HG03196 (cell line): Measurements from ENCODE around the gene ACTL6A.
"Not testable (repeated sequence)": the region's sequence is repeated elsewhere in the genome, so short reads cannot be mapped to it uniquely, and the experiment has no call there.

Source experiments
- ATAC-seq: cut with Tn5 transposase; IDR thresholded peaks from one replicate; pipeline ENCODE4 v1.9.1; 2021; ENCODE audit not compliant: unreplicated experiment

Gene ACTL6A

DNA sequence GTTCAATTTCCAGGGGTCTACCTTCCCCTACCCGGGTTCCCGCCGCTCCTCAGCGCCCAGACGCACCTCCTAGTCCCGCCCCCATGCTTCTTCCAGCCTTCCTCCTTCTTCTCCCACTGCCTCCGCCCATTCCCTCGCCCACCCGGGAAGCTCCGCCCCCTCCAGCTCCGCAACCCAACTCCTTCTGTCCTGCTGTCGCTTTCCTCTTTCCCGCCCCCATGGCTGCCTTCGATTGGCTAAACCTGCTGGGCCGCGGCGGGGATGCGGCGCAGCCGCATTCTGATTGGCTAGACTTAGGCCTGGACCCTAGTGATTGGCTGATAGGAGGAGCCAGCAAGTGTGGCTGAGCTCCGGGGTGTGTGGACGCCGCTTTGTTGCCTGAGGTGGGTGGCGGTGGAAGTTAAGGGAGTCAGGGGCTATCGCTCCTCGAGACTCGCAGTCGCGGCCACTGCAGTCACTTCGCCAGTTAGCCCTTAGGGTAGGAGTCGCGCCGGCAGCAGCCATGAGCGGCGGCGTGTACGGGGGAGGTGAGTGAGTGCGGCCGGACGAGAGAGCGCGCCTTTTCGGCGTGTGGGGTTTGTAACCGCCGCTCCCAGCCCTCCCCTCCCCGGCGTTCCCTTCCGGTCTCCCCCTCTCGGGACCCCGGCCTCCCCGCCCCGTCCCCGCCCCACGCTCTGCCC, at the start of gene ACTL6A:
TSS of gene ACTL6A (plus strand) at position 336 of the 680 bp plus-strand sequence. CDS start at position 503, 167 bp downstream.
- peak; percentile 96 for ATAC-seq

GRCh38 chr3:179513862-179514261, 48.9 kb upstream of the ACTL6A start:
- ATAC-seq: no peak

GRCh38 chr3:179516461-179517251, 46.1 kb upstream of the ACTL6A start:
- not testable (repeated sequence) for ATAC-seq

- no peak for ATAC-seq
Measured at GRCh38 chr3:179526482-179526881, 36.2 kb upstream of the ACTL6A start.

DNA sequence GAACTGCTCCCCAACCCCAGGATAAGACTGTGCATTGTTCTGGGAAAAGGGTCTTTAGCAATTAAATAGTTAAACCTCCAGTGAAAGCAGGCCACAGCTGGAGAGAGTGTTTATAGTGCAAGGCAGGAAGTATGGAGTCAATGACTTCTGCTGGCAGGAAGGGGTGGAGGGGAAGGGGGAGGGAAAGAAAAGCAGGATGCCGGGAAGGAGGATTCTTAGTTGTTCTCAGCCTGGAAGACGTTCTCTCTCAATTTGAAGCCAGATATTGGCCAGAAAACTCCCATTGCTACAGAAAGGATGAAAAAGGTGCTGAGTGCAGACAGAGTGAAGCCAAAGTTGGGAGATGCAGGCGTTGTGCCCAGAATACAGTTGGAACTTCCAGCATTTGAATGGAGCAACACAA, 35.7 kb upstream of the ACTL6A start:
- no peak for ATAC-seq

- ATAC-seq: no peak
Measured at GRCh38 chr3:179528772-179529171, 34.0 kb upstream of the ACTL6A start.

GRCh38 chr3:179531576-179531975, 31.1 kb upstream of the ACTL6A start:
- ATAC-seq: no peak

- no peak for ATAC-seq
Measured at GRCh38 chr3:179533274-179533673, 29.5 kb upstream of the ACTL6A start.

DNA sequence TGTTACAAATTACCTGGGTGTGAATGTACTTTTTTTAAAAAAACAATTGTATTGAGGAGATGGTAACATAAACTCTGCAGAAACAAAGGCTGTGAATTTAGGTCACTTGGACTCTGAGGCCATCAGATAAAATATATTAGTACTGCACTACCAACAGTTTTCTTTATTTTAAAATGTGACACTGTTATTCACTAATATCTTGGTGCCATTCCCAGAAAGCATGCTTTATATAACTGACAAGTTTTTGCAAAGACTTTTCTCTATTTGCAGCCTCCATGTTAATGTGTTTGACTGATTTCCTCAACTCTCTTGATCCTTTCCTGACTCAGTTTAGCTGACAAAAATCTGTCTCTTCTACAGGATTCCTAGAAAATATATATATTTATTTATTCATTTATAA, 26.5 kb upstream of the ACTL6A start:
- no peak for ATAC-seq

DNA sequence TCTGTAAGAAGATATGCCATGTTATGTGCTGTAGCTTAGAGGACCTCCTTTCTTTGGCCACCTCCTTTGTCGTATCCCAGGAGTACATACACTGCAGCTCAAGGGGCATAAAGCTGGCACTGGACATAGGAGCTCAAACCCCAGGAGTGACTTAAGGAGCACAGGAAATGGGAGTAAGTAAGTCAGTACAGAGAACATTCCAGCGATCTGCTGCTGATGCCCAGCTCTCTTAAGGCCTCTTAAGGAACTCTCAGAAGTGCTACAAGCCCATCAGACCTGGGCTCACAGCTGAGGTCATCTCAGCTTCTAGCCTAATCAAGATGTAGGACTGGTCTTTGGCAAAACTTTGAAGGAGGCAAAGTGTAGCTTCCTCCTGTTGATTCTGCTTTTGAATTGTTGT, 21.6 kb upstream of the ACTL6A start:
- no peak for ATAC-seq

DNA sequence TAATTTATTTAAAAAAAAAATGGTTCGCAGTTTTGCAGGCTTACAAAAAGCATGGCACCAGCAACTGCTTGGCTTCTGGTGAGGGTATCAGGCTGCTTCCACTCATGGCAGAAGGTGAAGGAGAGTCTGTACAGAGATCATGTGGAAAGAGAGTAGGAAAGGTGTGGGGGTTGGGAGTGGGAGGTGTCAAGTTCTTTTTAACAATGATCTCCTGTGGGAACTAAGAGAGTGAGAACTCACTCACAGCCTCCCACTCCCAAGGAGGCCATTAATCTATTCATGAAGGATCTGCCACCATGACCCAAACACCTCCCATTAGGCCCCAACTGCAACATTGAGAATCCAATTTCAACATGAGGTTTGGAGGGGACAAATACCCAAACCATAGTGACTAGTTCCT, 21.1 kb upstream of the ACTL6A start:
- no peak for ATAC-seq

- no peak for ATAC-seq
Measured at GRCh38 chr3:179542375-179542774, 20.4 kb upstream of the ACTL6A start.

- ATAC-seq: no peak
Measured at GRCh38 chr3:179544981-179545645, 17.6 kb upstream of the ACTL6A start.

- no peak for ATAC-seq
Measured at GRCh38 chr3:179546814-179547241, 15.9 kb upstream of the ACTL6A start.

DNA sequence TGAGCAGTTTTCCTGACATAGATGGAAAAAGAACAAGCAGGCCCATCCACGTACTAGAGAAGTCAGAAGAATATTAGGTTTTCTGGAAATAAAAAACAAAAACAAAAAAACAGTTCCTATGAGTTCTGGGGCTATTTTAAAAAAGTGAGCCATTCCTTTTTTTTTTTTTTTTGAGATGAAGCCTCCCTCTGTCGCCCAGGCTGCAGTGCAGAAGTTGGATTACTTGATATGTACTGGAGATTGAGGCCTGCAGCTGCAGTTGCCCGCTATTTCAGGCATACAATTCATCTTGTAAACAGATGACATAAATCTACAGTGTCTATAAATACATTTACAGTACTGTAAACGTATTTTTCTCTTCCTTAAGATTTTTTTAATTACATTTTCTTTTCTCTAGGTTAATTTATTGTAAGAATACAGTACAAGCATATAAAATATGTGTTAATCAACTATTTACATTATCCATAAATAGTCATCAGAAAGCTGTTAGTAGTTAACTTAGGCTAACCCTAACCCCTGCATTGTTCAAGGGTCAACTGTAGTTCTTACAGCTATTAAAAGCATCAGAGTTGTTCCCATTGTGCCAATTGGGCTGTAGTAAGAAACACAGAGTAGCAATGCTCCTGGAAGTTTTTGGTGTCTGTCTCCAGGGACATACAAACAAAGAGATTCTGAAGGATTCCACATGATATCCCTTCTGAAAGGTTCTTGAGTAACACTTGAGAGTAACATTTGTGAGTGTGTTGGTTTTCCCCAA, 11.2 kb upstream of the ACTL6A start:
- ATAC-seq: no peak

GRCh38 chr3:179558742-179559364, 3.9 kb upstream of the ACTL6A start:
- no peak for ATAC-seq

GRCh38 chr3:179560791-179561190, 1.9 kb upstream of the ACTL6A start:
- no peak for ATAC-seq

DNA sequence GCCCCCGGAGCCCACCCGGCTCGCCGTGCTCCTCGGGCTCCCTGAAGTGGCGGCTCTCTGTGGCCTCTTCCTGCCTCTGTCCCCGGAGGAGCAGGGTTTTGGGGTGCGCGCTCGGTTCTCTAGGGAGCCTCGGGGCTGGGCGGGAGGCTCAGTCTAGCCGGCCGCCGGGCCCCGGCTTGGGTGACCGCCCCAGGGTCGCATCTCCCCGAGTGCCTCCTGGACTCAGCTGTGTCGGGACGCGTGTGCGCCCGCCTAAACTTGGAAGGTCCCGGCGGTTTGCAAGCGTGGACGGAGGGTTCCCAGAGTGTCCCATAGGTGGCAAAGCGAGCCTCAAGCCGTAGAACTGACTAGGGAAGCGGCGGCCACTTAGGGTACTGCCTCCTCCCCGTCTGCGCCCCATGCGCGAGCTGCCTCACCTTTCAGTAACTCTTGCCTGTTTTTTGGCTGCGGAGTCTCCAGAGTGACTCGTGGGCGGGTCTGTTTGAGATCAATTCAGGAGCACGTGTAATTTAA, 601 bp downstream of the ACTL6A start:
- ATAC-seq: peak; percentile 43

- ATAC-seq: no peak
Measured at GRCh38 chr3:179565496-179565895, 2.8 kb downstream of the ACTL6A start.

DNA sequence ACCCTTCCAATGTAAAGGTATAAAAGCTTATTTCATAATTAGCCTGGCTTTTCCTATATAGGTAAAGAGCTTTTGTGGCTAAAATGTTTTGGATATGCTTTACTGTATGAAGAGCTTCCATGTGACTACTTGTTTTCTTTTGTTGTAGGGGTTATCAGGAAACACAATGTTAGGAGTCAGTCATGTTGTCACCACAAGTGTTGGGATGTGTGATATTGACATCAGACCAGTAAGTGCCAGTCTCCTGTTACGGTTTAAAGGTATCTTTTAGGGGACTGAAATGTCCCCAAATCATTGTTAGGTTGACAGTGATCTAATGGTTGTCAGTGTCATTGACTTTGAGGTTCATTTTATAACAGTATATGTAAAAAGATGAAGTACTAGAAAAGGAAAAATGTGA, 18.3 kb downstream of the ACTL6A start:
- no peak for ATAC-seq
